Stimulated activated CD4-positive, alpha-beta T cell treated with anti-CD3 and anti-CD28 coated beads, Interleukin-1b, Interleukin-23, amount 100 ng/mL, for 1 hour (primary cell): Measurements from ENCODE around the gene ZNF469.

ENCODE experiments used
- DNase-seq, 2 donors: peaks; one replicate each; pipeline ENCODE4 v3.0.0-alpha.2; 2020; ENCODE audit warnings: low read depth in 2 of 2

The ZNF469 gene

GRCh38 chr16:88378401-88378800, 4.4 kb upstream of the ZNF469 start:
- no peak for DNase-seq

- no peak for DNase-seq
Observed at GRCh38 chr16:88378836-88379693, 3.7 kb upstream of the ZNF469 start.

GRCh38 chr16:88379694-88380040, 3.1 kb upstream of the ZNF469 start:
- no peak for DNase-seq

GRCh38 chr16:88380099-88380498, 2.7 kb upstream of the ZNF469 start:
- no peak for DNase-seq

DNA sequence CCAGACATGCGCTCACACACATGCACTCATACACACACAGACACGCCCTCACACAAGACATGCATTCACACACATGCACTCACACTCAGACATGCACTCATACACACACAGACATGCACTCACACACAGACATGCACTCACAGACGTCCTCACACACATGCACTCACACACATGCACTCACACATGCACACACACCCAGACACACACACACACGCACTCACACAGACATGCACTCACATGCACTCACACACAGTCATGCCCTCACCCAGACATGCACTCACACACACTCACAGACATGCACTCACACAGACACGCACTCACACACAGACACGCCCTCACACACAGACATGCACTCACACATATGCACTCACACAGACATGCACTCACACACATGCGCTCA, 2.1 kb upstream of the ZNF469 start:
- no peak for DNase-seq

DNA sequence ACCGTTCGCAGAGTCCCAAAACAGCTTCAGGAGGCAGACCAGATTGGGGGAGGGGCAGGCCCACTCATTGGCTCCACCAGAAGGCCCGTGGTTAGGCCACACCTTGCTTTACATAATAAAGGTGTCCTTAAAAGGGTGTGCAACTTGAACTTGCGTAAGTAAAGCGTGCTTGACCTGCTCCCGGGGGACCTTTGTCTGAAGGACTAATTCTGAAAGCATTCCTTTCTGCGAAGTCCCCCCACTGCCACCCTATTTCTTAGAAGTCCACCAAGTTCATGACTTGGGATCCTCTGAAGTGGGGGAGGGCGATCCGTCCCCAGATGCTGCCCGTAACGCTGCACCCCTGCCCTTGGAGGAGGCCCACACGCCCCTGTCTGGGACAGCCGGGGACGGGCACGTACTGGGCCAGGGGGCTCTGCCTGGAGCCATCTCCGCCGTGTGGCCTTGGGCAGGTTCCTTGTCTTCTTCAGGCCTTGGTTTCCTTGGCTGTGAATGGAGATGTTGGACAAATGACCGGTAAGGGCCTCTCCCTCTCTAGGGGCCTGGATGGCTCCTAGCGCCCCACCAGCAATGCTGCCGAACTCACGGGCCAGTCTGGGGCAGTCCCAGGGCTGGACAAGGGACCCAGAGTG, 823 bp upstream of the ZNF469 start:
- no peak for DNase-seq

GRCh38 chr16:88383401-88384221, 852 bp downstream of the ZNF469 start:
- no peak for DNase-seq

DNA sequence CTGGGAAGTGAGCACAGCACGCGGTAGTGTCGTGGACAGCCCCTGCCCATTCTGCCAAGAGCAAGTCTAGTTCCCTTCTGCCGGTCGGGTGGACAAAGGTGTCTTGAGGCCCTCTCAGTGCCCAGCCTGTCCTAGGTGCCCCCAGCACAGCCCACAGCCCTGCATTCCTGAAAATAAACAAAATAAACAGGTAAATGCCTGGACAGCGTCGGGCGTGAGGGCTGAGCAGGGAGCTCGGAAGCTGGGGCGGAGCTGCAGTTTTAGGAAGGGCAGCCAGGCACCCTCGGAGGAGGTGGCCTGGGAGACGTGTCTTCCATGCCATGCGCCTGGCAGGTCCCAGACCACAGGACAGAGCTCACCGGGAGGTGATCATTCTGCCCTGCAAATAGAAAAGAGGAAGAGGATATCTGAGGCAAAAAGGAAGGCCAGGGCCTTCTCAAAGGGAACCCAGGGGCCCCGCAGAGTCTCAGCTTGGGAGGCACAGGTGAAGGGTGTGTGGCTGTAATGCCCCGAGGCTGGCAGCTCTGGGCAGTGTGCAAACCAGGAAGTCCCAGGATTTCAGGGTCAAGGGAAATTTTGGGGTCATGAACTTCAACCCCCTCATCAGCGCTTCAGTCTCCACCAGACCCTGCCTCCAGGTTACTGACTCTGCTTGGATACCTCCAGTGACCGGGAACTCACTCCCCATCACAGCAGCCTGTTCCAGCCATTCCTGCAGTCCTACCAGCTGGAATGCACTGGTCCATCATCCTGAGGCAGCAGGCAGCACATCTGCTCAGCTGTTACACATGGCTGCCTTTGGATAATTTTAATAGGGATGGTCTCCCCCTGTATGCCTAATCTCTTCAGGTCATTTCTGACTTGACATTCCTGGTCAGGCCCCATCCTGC, 1.7 kb downstream of the ZNF469 start:
- no peak for DNase-seq

- no peak for DNase-seq
Observed at GRCh38 chr16:88385112-88385594, 2.4 kb downstream of the ZNF469 start.

- no peak for DNase-seq
Observed at GRCh38 chr16:88385831-88386815, 3.4 kb downstream of the ZNF469 start.

DNA sequence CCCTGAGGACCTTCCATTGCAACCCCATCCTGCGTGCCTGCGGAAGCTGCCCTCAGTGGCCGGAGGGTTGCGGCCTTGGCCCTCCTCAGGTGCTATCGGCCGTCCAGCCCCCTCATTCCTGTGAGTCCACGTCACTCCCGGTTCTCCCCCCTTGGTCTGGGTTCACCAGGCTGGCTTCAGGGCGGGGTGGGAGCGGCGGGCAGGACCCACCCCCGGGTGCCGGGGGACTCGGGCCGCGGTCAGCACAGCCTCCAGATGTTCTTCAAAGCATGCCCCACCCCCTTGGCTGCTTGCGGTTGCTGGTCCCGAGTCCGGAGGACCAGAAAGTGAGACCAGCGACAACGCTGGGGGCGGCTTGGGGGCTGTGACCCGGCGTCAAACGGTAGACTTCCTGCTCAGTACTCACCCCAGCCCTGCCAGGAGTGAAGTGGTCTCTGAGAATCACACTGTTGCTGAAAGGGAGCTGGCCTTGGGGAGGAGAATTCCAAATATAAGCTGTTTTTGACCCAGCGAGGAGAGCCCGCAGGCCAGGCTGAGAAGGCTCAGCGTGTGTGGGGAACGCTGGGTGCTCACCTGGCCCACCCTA, 4.5 kb downstream of the ZNF469 start:
- DNase-seq: no peak

DNA sequence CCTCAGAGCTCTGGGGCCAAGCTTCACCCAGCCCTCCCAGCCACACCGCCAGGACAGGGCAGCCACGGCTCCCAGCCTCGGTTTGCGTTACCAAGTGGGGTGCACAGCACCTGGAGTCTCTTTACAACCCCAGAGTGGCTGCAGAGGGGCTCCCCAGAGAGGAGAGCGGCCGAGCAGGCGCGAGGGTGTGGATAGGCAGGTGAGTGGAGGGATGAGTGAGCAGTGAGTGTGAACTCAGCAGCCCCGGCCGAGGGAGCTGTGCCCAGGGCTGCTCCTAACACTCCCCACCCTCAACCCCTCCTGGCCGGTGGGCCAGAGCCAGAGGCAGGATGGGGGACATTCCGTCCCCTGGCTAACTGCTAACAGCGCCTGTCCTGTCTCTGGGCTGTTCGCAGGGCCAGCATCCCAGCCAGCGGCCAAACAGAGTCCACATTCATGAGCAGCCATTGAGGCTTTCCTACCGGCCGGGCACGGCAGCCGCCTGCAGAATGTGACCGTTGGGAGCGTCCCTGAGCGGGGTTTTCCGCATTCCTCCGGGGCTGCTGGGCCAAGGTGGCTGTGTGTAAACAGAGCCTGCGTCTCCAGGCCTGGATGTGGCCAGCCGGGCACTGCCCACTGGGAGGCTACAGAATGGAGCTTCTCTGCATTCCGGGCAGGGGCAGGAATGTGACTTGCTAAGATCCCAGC, 5.3 kb downstream of the ZNF469 start:
- no peak for DNase-seq

GRCh38 chr16:88389191-88389590, 6.4 kb downstream of the ZNF469 start:
- no peak for DNase-seq

DNA sequence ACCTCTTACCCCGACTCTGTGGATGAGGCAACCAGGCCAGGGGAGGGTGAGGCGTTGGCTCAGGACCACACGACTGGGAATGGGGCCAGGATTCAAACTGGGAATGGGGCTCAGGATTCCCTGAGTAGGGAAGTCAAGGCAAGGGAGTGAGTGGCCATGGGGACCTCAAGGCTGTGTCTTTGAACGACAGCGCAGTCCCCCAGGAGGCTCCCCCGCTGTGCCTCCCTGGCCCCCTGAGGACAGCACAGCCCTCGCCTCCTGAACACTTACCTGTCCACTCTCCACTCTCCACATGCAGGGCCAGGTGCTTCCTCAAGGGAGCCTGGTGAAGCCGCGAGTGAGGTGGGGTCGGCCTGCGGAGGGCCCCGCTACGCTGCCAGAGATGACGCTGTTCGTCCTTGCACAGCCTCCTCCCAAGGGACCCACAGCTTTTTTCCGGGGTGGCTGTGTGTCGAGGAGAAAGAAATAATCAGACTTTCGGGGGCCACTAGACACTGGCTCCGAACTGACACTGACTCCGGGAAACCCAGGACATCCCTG, 6.9 kb downstream of the ZNF469 start:
- no peak for DNase-seq

GRCh38 chr16:88390265-88390664, 7.5 kb downstream of the ZNF469 start:
- no peak for DNase-seq

GRCh38 chr16:88390735-88391134, 8.0 kb downstream of the ZNF469 start:
- no peak for DNase-seq

GRCh38 chr16:88391144-88391850, 8.5 kb downstream of the ZNF469 start:
- DNase-seq: no peak

- DNase-seq: no peak
Observed at GRCh38 chr16:88392111-88392510, 9.4 kb downstream of the ZNF469 start.
